Ureter (tissue), 1 donor: ENCODE measurements around the gene GDPD1. TPM values are rescaled to one million over a fixed set of nuclear protein-coding genes. Genes with fewer than 3 reads are reported as not detected.
"Not testable (repeated sequence)": the region's sequence is repeated elsewhere in the genome, so short reads cannot be mapped to it uniquely, and the experiment has no call there.

Experiments
- DNase-seq: peaks from one replicate; pipeline ENCODE4 v3.0.0-alpha.2; 2020; ENCODE audit warnings: low spot score
- total RNA-seq: library from RNA; stranded (reverse); gene quantifications from one replicate; pipeline ENCODE4 v1.2.4, GENCODE V29; 2023
- donor health status: DM: yes; HTN: yes; CAD: no.

The GDPD1 gene
- 3.6 TPM for total RNA-seq

DNA sequence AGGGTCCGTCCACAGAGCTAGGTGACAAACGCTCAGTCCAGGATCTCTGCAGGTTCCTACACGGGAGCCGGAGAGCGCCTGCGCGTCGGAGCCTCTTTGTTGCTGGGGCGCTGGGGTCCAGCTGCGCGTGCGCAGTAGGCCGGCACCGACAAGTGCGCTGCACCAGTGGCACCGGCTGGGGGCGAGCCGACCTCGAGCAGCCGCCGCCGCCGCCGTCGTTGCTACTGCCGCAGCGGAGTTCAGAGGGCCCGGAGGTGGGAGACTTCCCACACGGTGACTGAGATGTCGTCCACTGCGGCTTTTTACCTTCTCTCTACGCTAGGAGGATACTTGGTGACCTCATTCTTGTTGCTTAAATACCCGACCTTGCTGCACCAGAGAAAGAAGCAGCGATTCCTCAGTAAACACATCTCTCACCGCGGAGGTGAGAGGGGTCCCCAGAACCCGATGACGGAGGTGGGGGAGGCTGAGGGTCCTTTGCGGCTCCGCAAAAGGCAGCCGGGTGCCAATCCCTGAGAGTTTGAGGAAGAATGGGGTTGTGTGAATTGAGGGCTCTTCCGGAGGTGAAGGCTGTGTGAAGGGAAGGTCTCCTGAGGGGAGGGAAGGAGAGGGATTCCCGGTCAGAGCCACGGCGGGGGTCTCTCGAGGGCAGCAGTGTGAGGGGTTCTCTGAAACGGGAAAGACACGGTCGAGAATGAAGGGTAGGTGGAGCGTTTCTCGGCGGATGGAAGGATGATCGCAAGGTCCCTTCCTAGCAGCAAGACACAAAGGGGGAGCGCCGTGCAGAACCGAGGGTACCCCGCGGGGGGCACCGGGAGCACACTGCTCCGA lies at the start of gene GDPD1:
Gene GDPD1 (plus strand): TSS at position 184 of the 831 bp plus-strand sequence. CDS start 99 bp downstream, at position 283.
- peak; percentile 95 for DNase-seq

DNA sequence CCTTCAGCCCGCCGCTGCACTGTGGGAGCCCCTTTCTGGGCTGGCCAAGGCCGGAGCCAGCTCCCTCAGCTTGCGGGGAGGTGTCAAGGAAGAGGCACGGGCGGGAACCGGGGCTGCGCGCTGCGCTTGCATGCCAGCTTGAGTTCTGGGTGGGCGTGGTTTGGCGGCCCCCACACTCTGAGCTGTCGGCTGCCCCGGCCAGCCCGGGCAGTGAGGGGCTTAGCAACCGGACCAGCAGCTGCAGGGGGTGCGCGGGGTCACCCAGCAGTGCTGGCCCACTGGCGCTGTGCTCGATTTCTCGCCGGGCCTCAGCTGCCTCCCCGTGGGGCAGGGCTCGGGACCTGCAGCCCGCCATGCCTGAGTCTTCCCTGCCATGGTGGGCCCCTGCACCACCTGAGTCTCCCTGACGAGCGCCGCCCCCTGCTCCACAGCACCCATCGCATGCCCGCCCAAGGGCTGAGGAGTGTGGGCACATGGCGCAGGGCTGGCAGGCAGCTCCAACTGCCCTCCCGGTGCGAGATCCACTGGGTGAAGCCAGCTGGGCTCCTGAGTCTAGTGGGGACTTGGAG lies 47.8 kb upstream of the GDPD1 start:
- no peak for DNase-seq

DNA sequence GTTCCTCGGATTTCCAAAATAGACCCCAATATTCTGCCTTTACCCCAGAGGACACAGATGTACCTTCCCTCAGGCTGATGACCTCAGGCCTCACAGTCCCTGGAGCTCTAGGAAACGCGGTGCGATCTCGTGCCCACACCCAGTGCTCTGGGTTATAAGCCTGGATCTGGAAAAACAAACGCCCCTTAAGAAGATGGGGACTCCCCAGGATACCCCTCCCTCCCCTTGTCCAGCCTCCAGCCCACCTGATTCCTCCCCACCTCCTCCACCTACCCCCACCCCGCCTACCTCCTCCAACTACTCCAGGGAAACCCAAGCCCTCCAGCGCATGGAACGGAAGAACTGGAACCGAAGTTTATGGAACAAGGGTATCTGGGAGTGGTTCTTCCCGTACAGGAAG lies 45.6 kb upstream of the GDPD1 start:
- no peak for DNase-seq

DNA sequence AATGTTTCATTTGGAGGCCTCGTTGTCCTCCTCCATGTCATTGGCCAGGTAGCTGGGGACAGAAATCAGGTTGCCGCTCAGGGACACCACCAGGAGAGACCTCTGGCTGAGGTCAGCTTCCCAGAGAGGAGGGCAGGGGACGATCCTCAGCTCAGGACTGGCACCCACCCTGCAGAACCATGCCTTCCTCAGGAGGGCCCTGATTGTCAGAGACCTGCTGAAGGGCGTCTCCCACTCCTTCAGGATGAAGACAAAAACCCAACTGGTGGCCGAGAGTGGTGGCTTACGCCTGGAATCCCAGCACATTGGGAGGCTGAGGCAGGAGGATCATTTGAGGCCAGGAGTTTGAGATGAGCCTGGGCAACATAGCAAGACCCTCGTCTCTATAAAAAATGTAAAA lies 45.2 kb upstream of the GDPD1 start:
- DNase-seq: no peak

DNA sequence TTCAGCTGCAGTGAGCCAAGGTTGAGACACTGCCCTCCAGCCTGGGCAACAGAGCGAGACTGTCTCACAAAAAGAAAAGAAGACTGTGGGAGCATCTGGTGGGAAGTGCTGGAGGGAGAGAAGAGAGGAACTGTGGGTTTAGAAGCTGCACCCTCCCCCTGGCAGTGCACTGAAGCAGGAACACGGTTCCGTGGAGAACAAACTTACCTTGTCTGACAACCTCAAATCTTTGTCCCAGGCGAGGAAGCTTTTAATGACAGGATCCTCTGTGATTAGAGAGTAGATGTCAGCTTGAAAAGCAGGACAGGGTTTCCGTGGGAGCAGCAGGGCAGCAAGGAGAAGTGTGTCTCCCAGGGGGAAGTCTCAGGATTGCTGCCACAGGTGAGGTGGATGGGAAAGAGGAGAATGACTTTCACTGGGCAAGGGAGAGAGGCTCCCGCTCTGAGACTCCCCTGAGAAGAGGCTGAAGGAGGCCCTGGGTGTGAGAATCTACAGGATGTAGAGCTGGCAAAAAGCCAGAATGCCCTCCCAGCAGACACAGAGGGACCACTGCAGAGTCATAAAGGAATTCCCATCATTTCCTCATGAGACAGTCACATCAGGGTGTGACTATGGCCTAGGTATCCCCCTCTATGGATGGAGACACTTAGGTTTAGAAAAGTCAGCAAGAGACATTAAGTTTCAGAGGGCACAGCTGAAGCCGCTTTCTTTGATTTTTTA lies 41.9 kb upstream of the GDPD1 start:
- no peak for DNase-seq

DNA sequence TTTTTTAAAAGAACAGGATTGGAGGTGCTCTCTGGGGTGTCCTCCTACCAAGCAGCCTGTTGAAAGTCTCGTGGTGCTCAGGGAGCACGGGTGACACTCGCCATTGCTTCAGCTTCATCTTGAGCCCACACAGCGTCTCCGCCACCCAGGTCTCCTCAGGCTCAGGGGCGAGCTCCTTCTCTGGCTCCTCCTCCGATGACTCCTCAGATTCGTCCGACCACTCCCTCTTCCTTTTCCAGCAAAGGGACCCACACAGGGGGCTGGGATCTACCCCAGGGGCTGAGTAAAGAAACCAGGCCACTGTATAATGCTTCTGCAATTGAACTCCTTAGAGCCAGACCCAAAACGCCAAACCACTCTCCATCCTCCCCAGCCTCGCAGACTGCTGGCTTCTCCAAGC lies 40.7 kb upstream of the GDPD1 start:
- not testable (repeated sequence) for DNase-seq

DNA sequence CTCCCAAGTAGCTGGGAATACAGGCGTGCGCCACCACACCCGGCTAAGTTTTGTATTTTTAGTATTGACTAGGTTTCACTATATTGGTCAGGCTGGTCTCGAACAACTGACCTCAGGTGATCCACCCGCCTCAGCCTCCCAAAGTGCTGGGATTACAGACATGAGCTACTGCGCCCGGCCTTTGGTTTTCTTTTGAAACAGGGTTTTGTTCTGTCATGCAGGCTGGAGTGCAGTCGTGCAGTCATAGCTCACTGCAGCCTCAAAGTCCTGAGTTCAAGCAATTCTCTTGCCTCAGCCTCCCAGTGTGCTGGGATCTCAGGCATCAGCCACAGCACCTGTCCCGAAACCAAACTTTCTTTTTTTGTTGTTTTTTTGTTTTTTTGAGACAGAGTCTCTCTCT lies 39.7 kb upstream of the GDPD1 start:
- no peak for DNase-seq

DNA sequence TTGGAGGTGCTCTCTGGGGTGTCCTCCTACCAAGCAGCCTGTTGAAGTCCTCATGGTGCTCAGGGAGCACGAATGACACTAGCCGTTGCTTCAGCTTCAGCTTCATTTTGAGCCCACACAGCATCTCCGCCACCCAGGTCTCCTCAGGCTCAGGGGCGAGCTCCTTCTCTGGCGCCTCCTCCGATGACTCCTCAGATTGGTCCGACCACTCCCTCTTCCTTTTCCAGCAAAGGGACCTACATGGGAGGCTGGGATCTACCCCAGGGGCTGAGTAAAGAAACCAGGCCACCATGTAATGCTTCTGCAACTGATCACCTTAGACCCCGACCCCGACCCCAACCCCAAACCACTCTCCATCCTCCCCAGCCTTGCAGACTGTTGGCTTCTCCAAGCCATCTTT lies 38.8 kb upstream of the GDPD1 start:
- no peak for DNase-seq

DNA sequence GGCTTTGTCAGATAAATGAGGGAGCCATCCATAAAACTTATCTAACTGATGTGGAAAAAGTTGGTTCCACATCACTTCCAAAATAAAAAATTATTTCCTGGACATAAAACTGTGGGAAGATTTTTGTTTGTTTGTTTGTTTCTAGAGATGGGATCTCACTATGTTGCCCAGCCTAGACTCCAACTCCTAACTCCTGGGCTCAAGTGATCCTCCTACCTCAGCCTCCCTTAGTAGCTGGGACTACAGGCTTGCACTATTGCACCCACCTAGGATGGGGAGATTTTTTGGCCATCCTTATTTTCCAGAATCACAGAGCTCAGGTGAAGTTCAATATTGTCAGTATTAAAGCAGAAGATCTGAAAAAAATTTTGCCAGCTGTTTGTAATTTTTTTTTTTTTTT lies 34.3 kb upstream of the GDPD1 start:
- DNase-seq: no peak

DNA sequence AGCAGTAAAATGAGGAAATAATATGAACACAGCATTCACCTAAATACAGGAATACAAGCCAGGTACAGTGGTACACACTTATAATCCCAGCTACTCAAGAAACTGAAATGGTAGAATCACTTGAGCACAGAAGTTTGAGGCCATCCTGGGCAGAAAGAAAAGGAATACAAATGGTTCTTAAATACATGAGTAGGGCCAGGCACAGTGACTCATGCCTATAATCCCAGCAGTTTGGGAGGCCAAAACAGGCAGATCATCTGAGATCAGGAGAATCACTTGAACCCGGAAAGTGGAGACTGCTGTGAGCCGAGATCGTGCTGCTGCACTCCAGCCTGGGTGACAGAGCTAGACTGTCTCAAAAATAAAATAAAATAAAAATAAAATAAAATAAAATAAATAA lies 33.5 kb upstream of the GDPD1 start:
- no peak for DNase-seq

DNA sequence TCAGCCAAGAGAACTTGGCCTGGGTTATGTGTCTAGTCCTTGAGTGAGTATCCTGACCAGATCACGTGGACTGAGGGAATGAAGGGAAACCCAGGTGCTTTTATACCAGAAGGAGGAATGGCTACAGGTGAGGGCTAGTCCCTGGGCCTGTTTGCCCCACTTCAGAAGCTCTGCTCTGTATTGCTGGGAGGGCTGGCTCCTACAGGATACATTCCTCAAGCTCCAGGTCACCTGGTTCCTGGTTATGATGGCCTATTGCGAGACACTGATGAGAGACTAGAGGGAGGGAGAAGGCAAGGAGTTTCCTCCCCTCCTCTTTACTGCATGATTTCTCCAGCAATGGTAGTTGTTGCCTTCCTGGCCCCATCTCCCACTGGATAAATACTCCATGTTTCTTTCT lies 29.5 kb upstream of the GDPD1 start:
- no peak for DNase-seq

DNA sequence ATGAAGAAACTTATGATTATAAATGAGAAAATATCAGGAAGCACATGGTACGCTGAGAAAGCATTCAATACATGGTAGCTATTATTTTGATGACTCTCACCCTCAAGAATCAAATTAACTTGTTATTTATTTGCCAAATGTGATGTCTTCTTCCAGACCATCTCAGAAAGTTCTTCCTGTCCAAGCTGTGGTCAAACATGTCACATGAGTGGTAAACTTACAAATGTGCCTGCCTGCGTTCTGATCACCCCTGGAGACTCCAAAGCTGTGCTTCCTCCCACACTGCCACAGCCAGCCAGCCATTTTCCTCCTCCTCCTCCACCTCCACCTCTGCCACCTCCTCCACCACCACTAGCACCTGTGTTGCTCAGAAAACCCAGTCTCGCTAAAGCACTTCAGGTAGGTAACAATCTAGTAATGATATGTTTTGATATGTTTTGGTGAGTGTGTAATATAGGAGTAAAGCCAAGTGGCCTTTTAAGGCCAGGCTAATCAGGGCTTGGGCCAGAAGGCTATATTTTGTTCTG lies 26.9 kb upstream of the GDPD1 start:
- no peak for DNase-seq

DNA sequence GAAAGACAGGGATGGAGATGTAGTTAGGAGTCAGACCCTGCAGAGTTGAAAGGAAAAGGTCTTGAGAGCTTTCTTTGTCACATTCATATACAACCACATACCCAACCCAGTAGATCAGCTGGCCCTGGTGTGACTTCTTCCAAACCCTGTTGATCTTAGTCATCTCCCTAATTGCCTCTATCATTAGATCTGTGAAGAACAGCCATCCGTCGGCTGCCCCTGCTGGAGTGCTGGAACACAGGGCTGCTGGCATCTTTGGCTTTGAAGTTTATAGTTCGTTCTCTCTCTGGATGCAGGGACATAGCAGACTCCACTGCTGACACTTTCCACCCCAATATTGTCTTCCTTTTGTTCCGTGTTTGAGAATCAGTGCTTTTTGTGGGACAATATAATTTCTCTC lies 20.9 kb upstream of the GDPD1 start:
- DNase-seq: no peak

DNA sequence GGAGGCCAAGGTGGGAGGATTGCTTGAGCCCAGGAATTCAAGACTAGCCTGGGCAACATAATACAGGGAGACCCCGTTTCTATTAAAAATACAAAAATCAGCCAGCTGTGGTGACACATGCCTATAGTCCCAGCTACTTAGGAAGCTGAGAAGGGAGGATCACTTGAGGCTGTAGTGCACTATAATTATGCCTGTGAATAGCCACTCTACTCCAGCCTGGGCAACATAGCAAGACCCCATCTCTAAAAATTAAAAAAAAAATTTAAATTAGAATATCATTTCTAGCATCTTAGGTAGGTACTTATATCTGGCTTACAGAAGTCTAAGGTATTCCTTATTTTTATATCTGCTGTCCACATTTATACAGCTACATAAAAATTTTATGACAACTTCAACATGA lies 18.0 kb upstream of the GDPD1 start:
- no peak for DNase-seq

DNA sequence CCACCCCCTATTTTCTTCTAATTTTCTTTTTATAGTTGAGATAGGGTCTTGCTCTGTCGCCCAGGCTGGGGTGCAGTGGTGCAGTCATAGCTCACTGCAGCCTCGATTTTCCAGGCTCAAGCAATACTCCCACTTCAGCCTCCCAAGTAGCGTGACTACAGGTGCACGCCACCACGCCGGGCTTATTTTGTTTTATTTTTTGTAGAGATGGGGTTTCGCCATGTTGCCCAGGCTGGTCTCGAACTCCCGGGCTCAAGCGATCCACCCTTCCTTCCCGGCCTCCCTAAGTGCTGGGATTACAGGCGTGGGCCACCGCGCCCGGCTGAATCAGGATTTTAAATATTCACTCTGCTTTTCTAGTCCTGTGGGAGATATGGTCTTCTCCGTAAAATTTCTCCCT lies 941 bp upstream of the GDPD1 start:
- no peak for DNase-seq

DNA sequence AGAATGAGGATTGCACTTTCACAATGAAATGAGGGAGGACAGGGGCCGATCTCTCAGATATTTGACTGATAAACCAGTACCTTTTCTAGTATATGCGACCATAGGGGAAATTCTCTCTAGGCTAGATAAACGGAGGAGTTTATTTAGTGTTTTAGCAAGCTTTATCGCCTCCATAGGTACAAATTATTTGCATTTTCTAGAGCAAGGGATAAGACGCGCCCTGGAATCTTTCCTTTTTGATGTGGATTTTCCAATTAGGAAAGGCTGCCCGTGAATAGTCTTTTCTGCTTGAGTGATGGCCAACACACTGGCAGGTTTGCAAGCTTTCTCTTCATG lies 351 bp upstream of the GDPD1 start:
- DNase-seq: no peak

DNA sequence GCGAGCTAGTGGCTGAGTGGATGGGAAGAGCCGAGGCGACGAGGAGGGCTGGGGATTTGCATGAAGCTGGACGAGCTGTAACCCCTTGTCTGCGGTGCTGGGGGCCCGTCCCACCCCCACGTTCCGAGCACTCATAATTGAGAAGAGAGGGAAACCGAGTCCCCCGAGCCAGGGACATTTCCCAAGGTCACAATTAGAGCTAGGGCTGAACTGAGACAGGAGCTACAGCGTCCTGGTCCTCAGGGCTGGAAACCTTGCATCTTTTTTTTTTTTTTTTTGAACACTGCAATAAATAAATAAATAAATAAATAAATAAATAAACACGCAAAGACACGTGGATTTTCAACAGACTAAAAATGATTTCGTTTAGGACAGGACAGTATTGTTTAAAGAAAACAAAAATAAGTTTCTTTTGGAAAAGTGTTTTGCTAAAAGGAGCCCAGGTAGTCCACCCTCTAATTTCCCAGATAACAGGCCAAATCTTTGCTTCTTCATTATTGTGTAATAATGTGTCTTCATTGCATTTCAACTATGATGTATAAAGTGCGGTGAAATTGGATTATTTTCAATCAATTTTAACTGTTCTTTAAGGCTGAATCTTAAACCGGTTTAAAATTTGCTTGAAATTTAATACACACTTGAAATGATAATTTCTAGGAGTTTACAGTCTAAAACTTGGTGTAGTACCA lies 992 bp downstream of the GDPD1 start:
- no peak for DNase-seq

DNA sequence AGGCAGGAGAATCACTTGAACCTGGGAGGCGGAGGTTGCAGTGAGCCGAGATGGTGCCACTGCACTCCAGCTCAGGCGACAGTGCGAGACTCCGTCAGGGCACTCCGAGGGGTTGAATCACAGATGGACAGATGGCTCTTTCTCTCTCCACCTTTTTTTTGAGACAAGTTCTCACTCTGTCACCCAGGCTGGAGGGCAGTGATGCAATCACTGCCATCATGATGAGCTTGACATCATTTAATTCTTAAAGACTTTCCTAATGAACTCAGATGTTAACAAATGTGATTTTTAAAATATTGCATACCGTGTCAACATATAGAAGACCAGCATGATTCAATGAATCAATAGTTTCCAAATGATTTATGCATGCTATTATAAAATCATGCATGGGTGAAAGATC lies 3.5 kb downstream of the GDPD1 start:
- no peak for DNase-seq

DNA sequence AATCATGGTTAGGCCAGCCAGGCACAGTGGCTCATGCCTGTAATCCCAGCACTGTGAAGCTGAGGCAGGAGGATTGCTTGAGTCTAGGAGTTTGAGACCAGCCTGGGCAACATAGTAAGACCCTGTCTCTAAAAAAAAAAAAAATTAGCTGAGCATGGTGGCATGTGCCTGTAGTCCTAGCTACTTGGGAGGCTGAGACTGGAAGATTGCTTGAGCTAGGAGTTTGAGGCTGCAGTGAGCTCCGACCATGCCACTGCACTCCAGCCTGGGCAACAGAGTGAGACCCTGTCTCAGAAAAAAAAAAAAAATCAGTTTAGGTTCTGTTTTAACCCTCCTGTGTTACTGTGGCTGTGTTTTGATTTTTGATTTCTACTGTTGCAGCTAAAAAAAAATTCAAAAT lies 8.3 kb downstream of the GDPD1 start:
- not testable (repeated sequence) for DNase-seq

DNA sequence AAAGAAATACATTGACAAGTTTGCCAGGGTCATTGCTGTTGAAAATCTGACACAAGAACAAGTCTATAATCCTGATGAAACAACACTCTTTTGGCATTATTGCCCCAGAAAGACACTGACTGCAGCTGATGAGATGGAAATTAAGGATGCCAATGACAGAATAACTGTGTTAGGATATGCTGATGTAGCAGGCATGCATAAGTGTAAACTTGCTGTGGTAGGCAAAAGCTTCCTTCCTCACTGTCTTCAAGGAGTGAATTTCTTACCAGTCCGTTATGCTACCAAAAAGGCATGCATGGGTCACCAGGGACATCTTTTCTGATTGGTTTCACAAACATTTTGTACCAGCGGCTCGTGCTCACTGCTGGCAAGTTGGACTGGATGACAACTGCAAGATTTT lies 10.5 kb downstream of the GDPD1 start:
- DNase-seq: no peak

DNA sequence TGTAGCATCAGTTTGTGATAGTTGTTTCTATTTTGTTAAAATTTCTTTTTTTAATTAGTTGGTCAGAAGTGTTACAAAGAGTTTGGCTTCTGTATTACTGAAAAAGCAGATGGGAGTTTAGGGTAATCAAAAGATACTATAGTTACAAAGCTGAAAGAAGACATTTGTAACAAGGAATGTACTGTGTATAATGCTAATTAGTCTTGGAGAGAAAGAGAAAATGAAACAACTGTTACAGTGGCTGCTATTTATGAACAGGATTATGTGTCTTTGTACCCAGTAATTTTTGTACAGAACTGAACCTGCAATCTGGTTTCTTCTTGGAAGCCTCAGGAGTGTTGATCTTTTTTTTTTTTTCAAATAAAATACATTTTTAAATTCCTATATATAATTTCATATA lies 14.3 kb downstream of the GDPD1 start:
- no peak for DNase-seq

DNA sequence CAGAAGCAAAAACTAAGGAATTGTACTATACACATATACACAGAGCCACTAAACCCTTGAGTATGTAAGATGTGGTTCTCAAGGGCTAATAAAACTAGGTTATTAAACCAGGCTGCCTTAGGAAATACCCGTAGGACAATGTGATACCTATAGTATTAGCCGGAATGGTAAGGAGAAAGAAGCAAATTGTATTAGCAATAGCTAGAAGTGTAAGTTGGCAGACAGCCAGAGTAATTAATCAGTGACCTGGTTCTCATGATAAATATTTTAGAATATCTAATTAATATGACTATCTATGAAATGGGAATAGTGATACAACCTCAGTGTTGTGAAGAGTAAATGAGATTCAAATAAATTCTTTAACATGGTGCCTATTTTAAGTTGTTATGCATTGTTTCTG lies 18.6 kb downstream of the GDPD1 start:
- DNase-seq: no peak
